Ishikawa (cell line): ENCODE results near the gene HAGH.

ENCODE experiments used
- CREB1 ChIP-seq: IDR thresholded peaks from 2 replicates; pipeline ENCODE4 v1.6.1; 2012; ENCODE audit warnings: low read depth
- EGR1 ChIP-seq: IDR thresholded peaks from 2 replicates; pipeline ENCODE4 v1.6.1; 2012
- EP300 ChIP-seq: IDR thresholded peaks from 2 replicates; pipeline ENCODE4 v1.6.1; 2012; ENCODE audit warnings: borderline replicate concordance
- MAX ChIP-seq: IDR thresholded peaks from 2 replicates; pipeline ENCODE4 v1.6.1; 2012
- RAD21 ChIP-seq: IDR thresholded peaks from 2 replicates; pipeline ENCODE4 v1.6.1; 2012; ENCODE audit warnings: low read depth
- REST ChIP-seq: IDR thresholded peaks from 2 replicates; pipeline ENCODE4 v1.6.1; 2012; ENCODE audit warnings: low read depth, mild to moderate bottlenecking
- TAF1 ChIP-seq: IDR thresholded peaks from 2 replicates; pipeline ENCODE4 v1.6.1; 2012; ENCODE audit warnings: low read depth, mild to moderate bottlenecking
- ZBTB7A ChIP-seq: IDR thresholded peaks from 2 replicates; pipeline ENCODE4 v1.6.1; 2012; ENCODE audit warnings: low read depth

GRCh38 chr16:1791256-1791942, 35.2 kb downstream of the HAGH start:
- TF ChIP-seq RAD21 (no peak), MAX (no peak), CREB1 (no peak), EGR1 (no peak), TAF1 (no peak), REST (no peak), EP300 (no peak), ZBTB7A (no peak)
